Retina (tissue), 1 donor: ENCODE measurements around the gene GDNF.
"Not testable (repeated sequence)": the region's sequence is repeated elsewhere in the genome, so short reads cannot be mapped to it uniquely, and the experiment has no call there.

Source experiments
- DNase-seq: peaks from one replicate; pipeline ENCODE4 v3.0.0-alpha.2; 2016

The GDNF gene

GRCh38 chr5:37815913-37816312 lies 23.9 kb downstream of the GDNF start:
- DNase-seq = no peak

- no peak for DNase-seq
Measured at GRCh38 chr5:37814699-37815098, 25.1 kb downstream of the GDNF start.

- no peak for DNase-seq
Measured at GRCh38 chr5:37812365-37812764, 27.5 kb downstream of the GDNF start.

- DNase-seq = no peak
Measured at GRCh38 chr5:37811866-37812265, 28.0 kb downstream of the GDNF start.

DNA sequence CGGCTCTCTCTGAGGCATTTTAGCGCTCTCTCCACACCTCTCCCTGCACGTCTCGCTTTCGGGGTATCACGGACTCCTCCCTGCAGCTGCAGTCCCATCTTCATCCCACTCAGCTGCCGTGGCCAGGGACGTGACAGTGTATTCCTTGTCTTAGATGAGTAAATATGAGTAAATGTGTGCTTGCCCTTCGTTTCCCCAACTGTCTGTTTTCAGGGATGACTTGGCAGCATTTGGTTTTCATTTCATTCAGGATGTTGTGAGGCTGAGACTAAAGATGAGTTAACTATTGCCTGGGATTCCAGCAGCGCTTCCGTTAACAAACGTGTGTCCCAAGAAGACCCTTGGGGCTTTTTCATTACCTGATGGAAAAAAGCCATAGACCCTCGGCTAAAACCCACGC lies 29.5 kb downstream of the GDNF start:
- DNase-seq = no peak

DNA sequence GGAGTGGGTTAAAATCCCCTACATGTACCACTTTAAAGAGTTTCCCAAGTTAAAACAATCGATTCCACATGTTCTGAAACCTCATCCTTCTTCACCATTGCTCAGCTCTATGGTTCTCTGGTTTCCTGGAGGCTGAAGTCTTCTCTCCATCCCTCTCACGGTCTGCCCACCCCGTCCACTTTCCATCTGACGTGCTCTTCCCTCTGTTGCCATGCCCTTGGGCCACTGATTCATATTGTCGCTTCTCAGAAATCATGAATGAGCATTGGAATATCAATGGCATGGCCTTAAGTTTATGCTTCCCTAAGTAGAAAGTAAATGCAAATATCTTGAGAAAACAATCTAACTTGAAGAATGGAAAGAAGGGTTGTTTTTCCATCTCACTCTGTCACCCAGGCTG lies 30.9 kb downstream of the GDNF start:
- no peak for DNase-seq

- DNase-seq = no peak
Measured at GRCh38 chr5:37807621-37808301, 32.1 kb downstream of the GDNF start.

GRCh38 chr5:37807015-37807414 lies 32.8 kb downstream of the GDNF start:
- no peak for DNase-seq

DNA sequence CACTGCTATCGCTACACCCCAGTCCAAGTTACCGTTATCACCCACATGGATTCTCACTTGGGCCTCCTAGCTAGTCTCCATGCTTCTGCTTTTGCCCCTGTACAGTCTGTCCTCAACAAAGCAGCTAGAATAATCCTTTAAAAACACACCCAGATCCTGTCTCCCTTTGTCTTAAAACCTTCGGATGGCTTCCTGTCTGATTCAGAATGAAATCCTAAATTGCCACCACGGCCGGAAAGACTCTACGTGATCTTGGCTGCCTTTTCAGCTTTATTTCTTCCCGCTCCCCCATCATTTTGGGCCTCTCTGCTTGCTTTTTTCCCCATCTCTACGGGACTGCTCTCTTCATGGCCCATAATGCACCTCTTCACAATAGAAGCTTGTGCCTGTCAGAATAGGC lies 33.4 kb downstream of the GDNF start:
- no peak for DNase-seq

- DNase-seq = no peak
Measured at GRCh38 chr5:37806016-37806415, 33.8 kb downstream of the GDNF start.

GRCh38 chr5:37804401-37804800 lies 35.4 kb downstream of the GDNF start:
- DNase-seq = no peak

DNA sequence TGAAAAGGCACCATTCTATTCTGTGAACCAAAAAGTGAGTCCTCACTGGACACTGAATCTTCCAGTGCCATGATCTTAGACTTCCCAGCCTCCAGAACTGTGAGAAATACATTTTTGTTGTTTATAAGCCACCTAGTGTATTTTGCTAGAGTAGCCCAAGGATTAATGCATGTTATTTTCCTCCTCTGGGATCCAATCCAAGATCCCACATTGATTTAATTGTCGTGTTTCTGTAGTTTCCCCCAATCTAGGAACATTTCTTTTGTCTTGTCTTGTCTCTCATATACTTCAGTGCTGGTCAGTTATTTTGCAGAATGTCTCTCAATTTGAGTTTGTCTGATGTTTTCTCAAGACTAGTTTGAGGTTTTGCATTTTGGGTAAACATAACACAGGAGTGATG lies 36.4 kb downstream of the GDNF start:
- no peak for DNase-seq

DNA sequence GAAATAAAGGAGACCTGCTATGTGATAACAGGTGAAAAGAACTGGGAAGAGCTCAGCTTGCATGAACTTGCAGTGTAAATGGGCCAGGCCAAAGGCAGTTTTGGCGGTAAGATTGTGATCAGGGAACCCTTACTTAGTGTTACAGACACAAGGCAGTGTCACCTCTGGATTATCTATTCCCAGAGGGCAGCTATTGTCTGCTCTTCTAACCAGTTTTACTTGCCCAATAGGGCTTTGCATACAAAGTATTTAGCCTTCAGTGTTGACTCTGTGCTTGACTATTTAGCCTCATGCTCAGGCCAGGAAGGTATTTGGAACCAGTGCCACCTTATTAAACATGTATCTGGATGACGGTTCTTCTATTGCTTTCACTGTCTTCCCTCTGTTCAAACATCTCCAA lies 38.3 kb downstream of the GDNF start:
- no peak for DNase-seq

GRCh38 chr5:37799865-37800421 lies 39.9 kb downstream of the GDNF start:
- DNase-seq = no peak

GRCh38 chr5:37796435-37796834 lies 43.4 kb downstream of the GDNF start:
- DNase-seq = not testable (repeated sequence)

GRCh38 chr5:37795292-37795691 lies 44.5 kb downstream of the GDNF start:
- DNase-seq = not testable (repeated sequence)

- no peak for DNase-seq
Measured at GRCh38 chr5:37792975-37793631, 46.7 kb downstream of the GDNF start.

DNA sequence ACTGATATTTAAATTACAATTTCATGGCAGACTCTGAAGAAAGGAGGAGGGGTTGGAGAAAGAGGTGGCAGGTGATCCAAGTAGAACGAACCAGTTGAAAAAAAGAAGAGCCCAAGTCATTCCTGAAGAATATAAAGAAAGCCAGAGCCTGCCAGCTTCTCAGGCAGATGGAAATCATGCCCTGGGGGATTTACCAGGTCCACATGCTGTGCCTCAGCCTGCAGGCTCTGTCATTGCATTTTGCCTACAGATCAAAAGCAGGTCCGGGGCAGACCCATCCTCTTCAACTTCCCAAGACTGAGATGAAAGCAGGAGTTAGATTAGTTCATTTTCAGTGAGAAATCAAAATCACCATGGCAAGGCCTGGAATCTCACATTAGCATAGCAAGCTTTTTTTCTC lies 48.5 kb downstream of the GDNF start:
- DNase-seq = no peak

GRCh38 chr5:37789991-37790390 lies 49.9 kb downstream of the GDNF start:
- no peak for DNase-seq

GRCh38 chr5:37787742-37788141 lies 52.1 kb downstream of the GDNF start:
- DNase-seq = no peak

GRCh38 chr5:37786862-37787519 lies 52.9 kb downstream of the GDNF start:
- DNase-seq = no peak

GRCh38 chr5:37786416-37786815 lies 53.4 kb downstream of the GDNF start:
- no peak for DNase-seq

DNA sequence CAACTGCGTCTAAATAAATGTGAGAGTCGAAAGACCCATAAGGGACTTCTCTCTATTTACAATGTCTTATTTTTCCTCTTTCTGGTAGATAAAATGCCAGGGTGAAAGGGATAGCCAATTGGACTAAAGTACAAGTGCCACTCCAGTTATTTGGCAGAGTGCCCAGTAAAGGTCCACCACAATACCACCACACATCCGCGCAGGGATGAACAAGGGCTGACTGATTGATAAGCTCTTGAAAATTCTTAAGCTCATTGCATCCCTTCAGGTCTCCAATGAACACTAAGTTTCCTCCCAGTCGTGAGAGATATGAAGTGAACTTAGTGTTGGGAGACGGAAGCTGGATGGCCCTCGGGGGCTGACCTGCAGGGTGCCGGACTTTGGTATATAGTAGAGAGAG lies 58.4 kb downstream of the GDNF start:
- DNase-seq = not testable (repeated sequence)
